Karpas-422 (cell line): ENCODE results near the gene RXYLT1. TPM values are rescaled to one million over a fixed set of nuclear protein-coding genes. Genes with fewer than 3 reads are reported as not detected.

Experiments
- DNase-seq: peaks from one replicate; pipeline ENCODE4 v3.0.0-alpha.2; 2015
- H2AFZ ChIP-seq: fragments of 200-600 bp; sonication (generic); 2 replicates; pipeline ENCODE4 v1.6.1; 2014; ENCODE audit warnings: antibody characterized with exemption, low read length, mixed read lengths
- H3K27ac ChIP-seq: fragments of 200-600 bp; sonication (generic); 2 replicates; pipeline ENCODE4 v1.5.1; 2014; ENCODE audit warnings: mild to moderate bottlenecking, low read length, moderate library complexity
- H3K27me3 ChIP-seq: fragments of 200-600 bp; sonication (generic); 2 replicates; pipeline ENCODE4 v1.6.1; 2014; ENCODE audit warnings: low read length, mixed read lengths
- H3K36me3 ChIP-seq: fragments of 200-600 bp; sonication (generic); 2 replicates; pipeline ENCODE4 v1.6.1; 2014; ENCODE audit warnings: low read length, mixed read lengths; ENCODE audit not compliant: insufficient read depth
- H3K4me1 ChIP-seq: fragments of 200-600 bp; sonication (generic); 2 replicates; pipeline ENCODE4 v1.6.1; 2014; ENCODE audit warnings: mild to moderate bottlenecking, low read length, mixed read lengths
- H3K4me2 ChIP-seq: fragments of 200-600 bp; sonication (generic); 2 replicates; pipeline ENCODE4 v1.6.1; 2014; ENCODE audit warnings: low read length, low read depth, mild to moderate bottlenecking; ENCODE audit not compliant: poor library complexity, severe bottlenecking
- H3K4me3 ChIP-seq: fragments of 200-600 bp; sonication (generic); 2 replicates; pipeline ENCODE4 v1.5.1; 2014; ENCODE audit warnings: mild to moderate bottlenecking, antibody characterized with exemption, low read length, mixed read lengths
- H3K79me2 ChIP-seq: fragments of 200-600 bp; sonication (generic); 2 replicates; pipeline ENCODE4 v1.6.1; 2014; ENCODE audit warnings: mild to moderate bottlenecking, low read length, mixed read lengths
- H3K9ac ChIP-seq: fragments of 200-600 bp; sonication (generic); 2 replicates; pipeline ENCODE4 v1.6.0; 2014; ENCODE audit warnings: low read length
- H3K9me2 ChIP-seq: fragments of 200-600 bp; sonication (generic), shearing (Covaris generic); replicated peaks from 2 replicates; pipeline ENCODE4 v1.6.0; 2014; ENCODE audit warnings: mild to moderate bottlenecking, low read length, moderate library complexity; ENCODE audit not compliant: insufficient read depth
- H3K9me3 ChIP-seq: fragments of 300-700, 200-600 bp; sonication (generic); 2 replicates; pipeline ENCODE4 v1.6.1; 2014; ENCODE audit warnings: low read length, mixed read lengths
- H4K20me1 ChIP-seq: fragments of 200-600 bp; sonication (generic); 2 replicates; pipeline ENCODE4 v1.6.1; 2014; ENCODE audit warnings: mild to moderate bottlenecking, antibody characterized with exemption, low read length, low read depth; ENCODE audit not compliant: insufficient read depth
- total RNA-seq: library from RNA; depleted of rRNA; stranded (reverse); fragments of >200 nt; shearing (Covaris generic); gene quantifications from 2 replicates; pipeline ENCODE4 v1.2.3, GENCODE V29; 2014; ENCODE audit warnings: low replicate concordance

The RXYLT1 gene
- total RNA-seq, 1 experiment from 2014 or later, result 31.3 TPM

- no peaks in the 10 kb centered on the region for H3K36me3 ChIP-seq
- H4K20me1 ChIP-seq, result no peaks in the 10 kb centered on the region
- no peaks in the 10 kb centered on the region for H3K27me3 ChIP-seq
- no peak overlapping the region for H2AFZ ChIP-seq
- H3K4me3 ChIP-seq, result no peak overlapping the region
- H3K27ac ChIP-seq, result no peak overlapping the region
- H3K4me1 ChIP-seq, result peaks cover 14% of the 10 kb centered on the region; the same call in 1 of the 2 replicates
- H3K9ac ChIP-seq, result no peak overlapping the region
- no peaks in the 10 kb centered on the region for H3K9me3 ChIP-seq
- DNase-seq, result no peak
- H3K9me2 ChIP-seq, result no peaks in the 10 kb centered on the region
- no peak overlapping the region for H3K4me2 ChIP-seq
- no peaks in the 10 kb centered on the region for H3K79me2 ChIP-seq
Measured at GRCh38 chr12:63846238-63846967, 66.7 kb downstream of the RXYLT1 start.

GRCh38 chr12:63848450-63848849 lies 68.7 kb downstream of the RXYLT1 start:
- Histone ChIP-seq H3K9me3 (no peaks in the 10 kb centered on the region), H3K27ac (no peak overlapping the region), H3K4me3 (no peak overlapping the region), H3K79me2 (no peaks in the 10 kb centered on the region), H3K9ac (no peak overlapping the region), H3K9me2 (no peaks in the 10 kb centered on the region), H3K4me2 (no peak overlapping the region), H3K27me3 (no peaks in the 10 kb centered on the region), H2AFZ (no peak overlapping the region), H3K36me3 (no peaks in the 10 kb centered on the region), H3K4me1 (peaks cover 10% of the 10 kb centered on the region; the same call in 1 of the 2 replicates), H4K20me1 (no peaks in the 10 kb centered on the region)
- DNase-seq, result no peak

- Histone ChIP-seq H3K9me3 (no peaks in the 10 kb centered on the region), H3K4me1 (peaks cover 5% of the 10 kb centered on the region; the same call in 1 of the 2 replicates), H4K20me1 (no peaks in the 10 kb centered on the region), H3K9me2 (no peaks in the 10 kb centered on the region), H2AFZ (no peak overlapping the region), H3K4me2 (no peak overlapping the region), H3K27ac (no peak overlapping the region), H3K4me3 (no peak overlapping the region), H3K36me3 (no peaks in the 10 kb centered on the region), H3K9ac (no peak overlapping the region), H3K27me3 (no peaks in the 10 kb centered on the region), H3K79me2 (no peaks in the 10 kb centered on the region)
- no peak for DNase-seq
Measured at GRCh38 chr12:63849106-63849620, 69.5 kb downstream of the RXYLT1 start.

GRCh38 chr12:63849641-63850040 lies 69.9 kb downstream of the RXYLT1 start:
- Histone ChIP-seq H2AFZ (no peak overlapping the region), H3K9me2 (no peaks in the 10 kb centered on the region), H3K9ac (no peak overlapping the region), H3K79me2 (no peaks in the 10 kb centered on the region), H3K4me2 (no peak overlapping the region), H3K27me3 (no peaks in the 10 kb centered on the region), H3K27ac (no peak overlapping the region), H4K20me1 (no peaks in the 10 kb centered on the region), H3K4me1 (peaks cover under 1% of the 10 kb centered on the region; the same call in 1 of the 2 replicates), H3K4me3 (no peak overlapping the region), H3K9me3 (no peaks in the 10 kb centered on the region), H3K36me3 (no peaks in the 10 kb centered on the region)
- no peak for DNase-seq

- Histone ChIP-seq H3K4me1 (no peaks in the 10 kb centered on the region), H3K9ac (no peak overlapping the region), H3K27me3 (no peaks in the 10 kb centered on the region), H2AFZ (no peak overlapping the region), H3K36me3 (no peaks in the 10 kb centered on the region), H3K4me3 (no peak overlapping the region), H3K4me2 (no peak overlapping the region), H3K79me2 (no peaks in the 10 kb centered on the region), H3K27ac (no peak overlapping the region), H3K9me2 (no peaks in the 10 kb centered on the region), H3K9me3 (no peaks in the 10 kb centered on the region), H4K20me1 (no peaks in the 10 kb centered on the region)
- no peak for DNase-seq
Measured at GRCh38 chr12:63853978-63854377, 74.3 kb downstream of the RXYLT1 start.

GRCh38 chr12:63855299-63855698 lies 75.6 kb downstream of the RXYLT1 start:
- H3K4me2 ChIP-seq, result no peak overlapping the region
- no peaks in the 10 kb centered on the region for H3K9me2 ChIP-seq
- no peak overlapping the region for H2AFZ ChIP-seq
- no peaks in the 10 kb centered on the region for H3K4me1 ChIP-seq
- H3K27ac ChIP-seq, result no peak overlapping the region
- no peaks in the 10 kb centered on the region for H3K79me2 ChIP-seq
- no peaks in the 10 kb centered on the region for H3K36me3 ChIP-seq
- H3K9me3 ChIP-seq, result no peaks in the 10 kb centered on the region
- no peak for DNase-seq
- no peaks in the 10 kb centered on the region for H3K27me3 ChIP-seq
- H4K20me1 ChIP-seq, result no peaks in the 10 kb centered on the region
- H3K9ac ChIP-seq, result no peak overlapping the region
- H3K4me3 ChIP-seq, result no peak overlapping the region

GRCh38 chr12:63857771-63858670 lies 78.3 kb downstream of the RXYLT1 start:
- no peaks in the 10 kb centered on the region for H3K9me3 ChIP-seq
- H2AFZ ChIP-seq, result no peak overlapping the region
- no peaks in the 10 kb centered on the region for H3K36me3 ChIP-seq
- no peaks in the 10 kb centered on the region for H4K20me1 ChIP-seq
- no peak overlapping the region for H3K4me3 ChIP-seq
- no peak for DNase-seq
- H3K27ac ChIP-seq, result no peak overlapping the region
- H3K27me3 ChIP-seq, result no peaks in the 10 kb centered on the region
- H3K79me2 ChIP-seq, result no peaks in the 10 kb centered on the region
- no peaks in the 10 kb centered on the region for H3K4me1 ChIP-seq
- H3K9ac ChIP-seq, result no peak overlapping the region
- no peak overlapping the region for H3K4me2 ChIP-seq
- no peaks in the 10 kb centered on the region for H3K9me2 ChIP-seq
